GM20000 (cell line): Measurements from ENCODE around the gene XYLT1.
"Not testable (repeated sequence)": the region's sequence is repeated elsewhere in the genome, so short reads cannot be mapped to it uniquely, and the experiment has no call there.

Experiments used
- DNase-seq: peaks from one replicate; pipeline ENCODE4 v3.0.0; 2012; ENCODE audit warnings: low spot score
- CTCF ChIP-seq: IDR thresholded peaks from 2 replicates; pipeline ENCODE4 v1.5.1; 2012; ENCODE audit warnings: mild to moderate bottlenecking, control low read depth; ENCODE audit errors: extremely low read depth, missing control alignments

Gene XYLT1

GRCh38 chr16:17511340-17511739 lies 40.6 kb upstream of the XYLT1 start:
- no peak for DNase-seq
- TF ChIP-seq CTCF = no peak

- no peak for DNase-seq
- no peak for TF ChIP-seq CTCF
Observed at GRCh38 chr16:17510567-17510966, 39.8 kb upstream of the XYLT1 start.

GRCh38 chr16:17509194-17509593 lies 38.4 kb upstream of the XYLT1 start:
- DNase-seq = no peak
- TF ChIP-seq CTCF = no peak

GRCh38 chr16:17508303-17508702 lies 37.5 kb upstream of the XYLT1 start:
- TF ChIP-seq CTCF = no peak

GRCh38 chr16:17507516-17507915 lies 36.8 kb upstream of the XYLT1 start:
- DNase-seq = not testable (repeated sequence)

More at GRCh38 chr16:17508303-17508702, 37.5 kb upstream of the XYLT1 start:
- DNase-seq = no peak

GRCh38 chr16:17505828-17506227 lies 35.1 kb upstream of the XYLT1 start:
- DNase-seq = not testable (repeated sequence)

- no peak for TF ChIP-seq CTCF
- no peak for DNase-seq
Observed at GRCh38 chr16:17504050-17504449, 33.3 kb upstream of the XYLT1 start.

- no peak for DNase-seq
- no peak for TF ChIP-seq CTCF
Observed at GRCh38 chr16:17503331-17503730, 32.6 kb upstream of the XYLT1 start.

- TF ChIP-seq CTCF = no peak
- no peak for DNase-seq
Observed at GRCh38 chr16:17501321-17501720, 30.6 kb upstream of the XYLT1 start.
